ELF-1 (cell line): ENCODE measurements around the gene TSPAN16.
A peak's percentile ranks its signal among the peaks of the same experiment; 100 is the strongest.
"Not testable (repeated sequence)": the region's sequence is repeated elsewhere in the genome, so short reads cannot be mapped to it uniquely, and the experiment has no call there.

ENCODE experiments used
- DNase-seq: peaks from one replicate; pipeline ENCODE4 v3.0.0-alpha.2; 2016; ENCODE audit warnings: low read depth, low spot score

TSPAN16 gene

GRCh38 chr19:11320278-11320995 is 24.5 kb downstream of the TSPAN16 start:
- DNase-seq: not testable (repeated sequence)

GRCh38 chr19:11321191-11322126 is 25.5 kb downstream of the TSPAN16 start:
- DNase-seq: no peak

GRCh38 chr19:11322269-11323024 is 26.5 kb downstream of the TSPAN16 start:
- DNase-seq: no peak

- no peak for DNase-seq
These were observed 27.7 kb downstream of the TSPAN16 start for GRCh38 chr19:11323601-11324078.

- peak; percentile 36 for DNase-seq
These were observed 28.2 kb downstream of the TSPAN16 start for GRCh38 chr19:11324079-11324661.

GRCh38 chr19:11324748-11325389 is 28.9 kb downstream of the TSPAN16 start:
- no peak for DNase-seq

- no peak for DNase-seq
These were observed 29.6 kb downstream of the TSPAN16 start for GRCh38 chr19:11325544-11325943.

- no peak for DNase-seq
These were observed 34.2 kb downstream of the TSPAN16 start for GRCh38 chr19:11330127-11330526.

DNA sequence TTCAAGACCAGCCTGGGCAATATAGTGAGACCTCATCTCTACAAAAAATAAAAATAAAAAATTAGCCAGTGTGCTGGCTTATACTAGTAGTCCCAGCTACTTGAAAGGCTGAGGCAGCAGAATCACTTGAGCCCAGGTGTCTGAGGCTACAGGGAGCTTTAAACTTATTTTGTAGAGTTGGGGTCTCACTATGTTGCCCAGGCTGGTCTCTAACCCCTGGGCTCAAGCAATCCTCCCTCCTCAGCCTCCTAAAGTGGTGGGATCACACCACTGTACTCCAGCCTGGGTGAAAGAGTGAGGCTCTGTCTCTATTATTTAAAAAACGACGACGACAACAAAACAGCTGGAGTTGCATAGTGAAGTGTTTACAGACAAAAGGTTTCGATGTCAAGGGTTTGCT is 35.5 kb downstream of the TSPAN16 start:
- no peak for DNase-seq

- DNase-seq: no peak
These were observed 36.9 kb downstream of the TSPAN16 start for GRCh38 chr19:11332822-11333221.

- DNase-seq: not testable (repeated sequence)
These were observed 37.9 kb downstream of the TSPAN16 start for GRCh38 chr19:11333838-11334237.

- DNase-seq: peak; percentile 23
These were observed 39.6 kb downstream of the TSPAN16 start for GRCh38 chr19:11335449-11336146.

- no peak for DNase-seq
These were observed 41.1 kb downstream of the TSPAN16 start for GRCh38 chr19:11337080-11337479.

DNA sequence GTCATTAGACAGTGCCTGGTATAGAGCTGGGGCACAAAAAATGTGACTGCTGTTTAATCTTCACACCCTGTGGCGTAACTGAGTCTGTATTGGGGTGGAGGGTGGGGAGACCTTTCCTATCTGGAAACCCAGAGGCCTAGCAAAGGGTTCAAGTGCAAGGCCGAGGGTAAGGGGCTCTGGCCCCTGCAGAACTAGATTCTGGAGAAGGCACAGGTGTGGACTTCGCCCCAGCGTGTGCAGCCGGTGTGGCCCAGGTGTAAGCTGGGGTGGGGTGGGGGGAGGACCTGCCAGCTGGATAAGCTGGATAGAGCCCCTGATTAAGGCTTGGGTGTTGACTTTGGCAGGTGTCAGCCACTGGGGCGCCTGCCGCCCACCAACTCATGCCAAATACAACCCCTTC is 42.2 kb downstream of the TSPAN16 start:
- DNase-seq: no peak

DNA sequence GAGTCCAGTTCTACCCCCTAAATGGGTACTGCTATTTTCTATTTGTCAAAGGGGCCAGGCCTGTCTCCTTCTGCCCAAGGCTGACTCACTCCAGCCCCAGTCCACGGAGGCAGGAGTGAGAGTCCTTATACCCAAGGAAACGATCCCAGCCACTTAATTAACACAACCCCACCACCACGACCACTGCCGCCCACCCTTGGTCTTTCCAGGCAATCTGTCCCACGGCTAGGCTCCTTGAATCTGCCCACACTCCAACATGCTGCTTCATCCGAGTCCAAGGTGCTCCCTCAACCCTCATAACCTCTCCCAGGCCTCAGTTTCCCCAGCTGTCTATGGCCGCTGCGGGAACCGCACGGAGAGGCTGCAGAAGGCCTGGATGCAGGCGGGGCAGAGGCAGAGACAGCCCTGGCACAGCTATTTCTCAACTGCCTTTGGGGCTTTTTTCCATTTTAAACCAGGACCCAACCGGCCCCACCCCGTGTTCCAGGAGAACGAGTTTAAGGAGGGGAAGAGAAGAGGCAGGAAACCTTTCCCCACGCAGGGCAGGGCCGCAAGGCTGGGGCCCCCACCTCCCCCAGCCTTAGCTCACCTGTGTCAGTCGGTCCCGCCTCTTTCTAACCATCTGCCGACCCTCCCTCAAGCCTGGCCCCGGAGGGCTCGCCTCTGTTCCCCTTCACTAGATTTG is 42.8 kb downstream of the TSPAN16 start:
- DNase-seq: no peak

- peak; percentile 81 for DNase-seq
These were observed 43.5 kb downstream of the TSPAN16 start, which contains the start of gene RAB3D for GRCh38 chr19:11339254-11340098. TSS of gene RAB3D (minus strand) at chr19:11339657. CDS start at chr19:11337399, 2,258 bp downstream.

GRCh38 chr19:11340099-11340467 is 44.1 kb downstream of the TSPAN16 start:
- not testable (repeated sequence) for DNase-seq

- no peak for DNase-seq
These were observed 46.5 kb downstream of the TSPAN16 start for GRCh38 chr19:11342429-11342828.
